ENCODE results near the gene ZNF273.

ZNF273 gene

GRCh38 chr7:64868499-64868898 is 34.6 kb upstream of the ZNF273 start:
- no peak for TF ChIP-seq CTCF (conservative IDR thresholded peaks at IDR 0.05; ENCODE audit: control insufficient read depth, insufficient read depth, low read depth, low read length)
- DNase-seq (ENCODE audit: low read depth) = no peak
- H3K4me3 ChIP-seq (ENCODE audit: control insufficient read depth, low read depth, low read length) = no peak overlapping the region

GRCh38 chr7:64869121-64869725 is 33.9 kb upstream of the ZNF273 start:
- DNase-seq (ENCODE audit: low read depth) = no peak
- no peak for TF ChIP-seq CTCF (conservative IDR thresholded peaks at IDR 0.05; ENCODE audit: control insufficient read depth, insufficient read depth, low read depth, low read length)
- H3K4me3 ChIP-seq (ENCODE audit: control insufficient read depth, low read depth, low read length) = no peak overlapping the region

DNA sequence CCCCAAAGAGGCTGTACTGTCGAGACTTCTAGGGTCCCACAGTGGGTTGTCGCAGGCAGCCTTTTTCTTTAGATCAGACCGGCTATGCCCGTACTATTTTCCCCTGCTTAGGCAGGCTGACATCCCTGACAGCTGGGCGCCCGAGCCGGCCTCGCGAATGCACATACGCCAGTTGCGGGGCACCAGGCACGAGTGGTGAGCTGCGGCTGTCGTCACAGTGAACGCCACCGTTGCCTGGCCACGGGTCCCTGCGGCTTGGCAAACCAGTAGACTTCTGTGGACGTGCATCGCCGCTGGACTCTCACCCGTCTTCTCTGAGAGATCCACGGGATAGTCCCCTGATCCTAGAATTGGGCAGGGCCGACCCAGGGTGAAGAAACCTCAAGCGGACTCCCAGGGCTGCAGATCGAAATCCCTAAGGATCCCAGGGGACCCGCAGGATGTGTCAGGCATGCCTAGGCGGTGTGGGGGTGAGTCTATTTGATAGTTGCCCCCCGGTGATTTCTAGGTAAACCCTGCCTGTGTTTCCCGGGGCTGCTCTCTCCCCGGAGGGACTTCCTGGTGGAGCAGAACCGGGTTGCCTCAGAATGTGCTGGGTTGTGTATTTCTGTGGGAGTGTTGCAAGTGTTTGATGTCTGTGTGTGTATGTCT is 33.0 kb upstream of the ZNF273 start:
- no peak for DNase-seq (ENCODE audit: low read depth)
- H3K4me3 ChIP-seq (ENCODE audit: control insufficient read depth, low read depth, low read length) = no peak overlapping the region
- TF ChIP-seq CTCF (conservative IDR thresholded peaks at IDR 0.05; ENCODE audit: control insufficient read depth, insufficient read depth, low read depth, low read length) = no peak

- no peak for DNase-seq (ENCODE audit: low read depth)
- no peak for TF ChIP-seq CTCF (conservative IDR thresholded peaks at IDR 0.05; ENCODE audit: control insufficient read depth, insufficient read depth, low read depth, low read length)
- H3K4me3 ChIP-seq (ENCODE audit: control insufficient read depth, low read depth, low read length) = no peak overlapping the region
These were observed 32.4 kb upstream of the ZNF273 start for GRCh38 chr7:64870656-64871055.

DNA sequence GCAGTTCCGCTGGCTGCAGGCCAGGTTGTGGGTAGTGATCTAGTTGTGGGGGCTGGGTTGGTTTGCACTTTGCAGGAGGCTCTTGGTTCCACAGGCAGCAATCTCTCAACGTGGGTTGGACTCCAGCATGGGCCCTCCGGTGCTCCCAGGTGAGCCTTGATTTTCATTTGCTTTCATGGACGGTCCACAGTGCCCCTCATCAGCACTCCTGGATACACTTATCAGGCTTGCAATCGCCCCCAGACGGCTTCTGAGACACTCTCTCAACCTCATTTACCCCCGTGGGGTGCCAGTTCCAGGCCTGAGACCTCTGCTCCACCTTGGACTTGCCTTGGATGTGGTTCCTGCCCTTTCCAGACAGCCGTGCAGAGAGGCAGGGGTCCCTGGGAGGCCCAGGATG is 31.3 kb upstream of the ZNF273 start:
- DNase-seq (ENCODE audit: low read depth) = no peak
- TF ChIP-seq CTCF (conservative IDR thresholded peaks at IDR 0.05; ENCODE audit: control insufficient read depth, insufficient read depth, low read depth, low read length) = no peak
- H3K4me3 ChIP-seq (ENCODE audit: control insufficient read depth, low read depth, low read length) = no peak overlapping the region

DNA sequence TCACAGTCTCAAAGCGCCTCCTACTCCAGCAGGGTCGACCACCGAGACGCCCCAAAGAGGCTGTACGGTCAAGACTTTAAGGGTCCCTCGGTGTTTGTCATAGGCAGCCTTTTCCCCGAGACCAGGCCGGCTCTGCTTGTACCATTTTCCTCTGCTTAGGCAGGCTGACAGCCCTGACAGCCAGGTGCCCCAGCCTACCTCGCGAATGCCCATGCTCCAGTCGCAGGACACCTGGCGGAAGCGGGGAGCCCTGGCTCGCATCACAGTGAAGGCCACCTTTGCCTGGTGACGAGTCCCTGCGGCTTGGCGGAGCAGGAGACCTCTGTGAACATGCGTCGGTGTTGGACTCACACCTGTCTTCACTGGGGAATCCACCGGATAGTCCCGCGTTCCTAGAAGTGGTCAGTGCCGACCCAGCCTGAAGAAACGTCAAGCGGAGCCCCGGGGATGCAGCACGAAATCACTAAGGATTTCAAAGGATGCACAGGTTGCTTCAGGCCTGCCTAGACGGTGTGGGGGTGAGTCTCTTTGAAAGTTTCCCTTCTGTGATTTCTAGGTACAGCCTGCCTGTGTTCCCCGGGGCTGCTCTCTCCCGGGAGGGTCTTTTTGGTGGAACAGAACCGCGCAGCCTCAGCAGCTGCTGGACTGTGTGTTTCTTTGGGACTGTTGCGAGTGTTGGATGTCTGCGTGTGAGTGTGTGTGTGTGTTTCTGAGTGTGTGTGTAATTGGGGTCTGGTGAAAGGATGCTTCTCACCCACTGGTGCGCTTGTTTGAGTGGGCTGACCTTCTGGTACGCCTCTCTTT is 30.5 kb upstream of the ZNF273 start:
- no peak for DNase-seq (ENCODE audit: low read depth)
- H3K4me3 ChIP-seq (ENCODE audit: control insufficient read depth, low read depth, low read length) = no peak overlapping the region
- no peak for TF ChIP-seq CTCF (conservative IDR thresholded peaks at IDR 0.05; ENCODE audit: control insufficient read depth, insufficient read depth, low read depth, low read length)
